Bronchial epithelial cell (primary cell): ENCODE data around the gene NMRK2. TPM values are rescaled to one million over a fixed set of nuclear protein-coding genes. Genes with fewer than 3 reads are reported as not detected.
"Not testable (repeated sequence)": the region's sequence is repeated elsewhere in the genome, so short reads cannot be mapped to it uniquely, and the experiment has no call there.

Source experiments
- DNase-seq: peaks from one replicate; pipeline ENCODE4 v3.0.0-alpha.2; 2010; ENCODE audit warnings: low read depth
- FAIRE-seq: peaks from 2 replicates; lab custom pipeline; 2011; peaks lifted over from hg19 to GRCh38; lab: Jason Lieb, UNC
- H3K27me3 ChIP-seq: 2 replicates; pipeline ENCODE4 v1.5.1; 2011; ENCODE audit warnings: low read length; ENCODE audit not compliant: control insufficient read depth, insufficient read depth
- H3K36me3 ChIP-seq: 2 replicates; pipeline ENCODE4 v1.5.1; 2011; ENCODE audit warnings: low read length; ENCODE audit not compliant: control insufficient read depth, insufficient read depth
- H3K4me3 ChIP-seq: 2 replicates; pipeline ENCODE4 v1.5.1; 2011; ENCODE audit warnings: mild to moderate bottlenecking, low read depth, low read length, control low read depth
- CTCF ChIP-seq: IDR thresholded peaks from 2 replicates; pipeline ENCODE4 v1.5.1; 2011; ENCODE audit warnings: mild to moderate bottlenecking, moderate library complexity, low read length, control low read depth, inconsistent platforms; ENCODE audit not compliant: insufficient read depth, severe bottlenecking
- total RNA-seq: library from RNA; depleted of rRNA; stranded (reverse); fragments of >200 nt; gene quantifications from 2 replicates; pipeline ENCODE4 v1.2.1, GENCODE V29; 2014

NMRK2 gene
- total RNA-seq, 1 donor from 2014 or later = not detected

DNA sequence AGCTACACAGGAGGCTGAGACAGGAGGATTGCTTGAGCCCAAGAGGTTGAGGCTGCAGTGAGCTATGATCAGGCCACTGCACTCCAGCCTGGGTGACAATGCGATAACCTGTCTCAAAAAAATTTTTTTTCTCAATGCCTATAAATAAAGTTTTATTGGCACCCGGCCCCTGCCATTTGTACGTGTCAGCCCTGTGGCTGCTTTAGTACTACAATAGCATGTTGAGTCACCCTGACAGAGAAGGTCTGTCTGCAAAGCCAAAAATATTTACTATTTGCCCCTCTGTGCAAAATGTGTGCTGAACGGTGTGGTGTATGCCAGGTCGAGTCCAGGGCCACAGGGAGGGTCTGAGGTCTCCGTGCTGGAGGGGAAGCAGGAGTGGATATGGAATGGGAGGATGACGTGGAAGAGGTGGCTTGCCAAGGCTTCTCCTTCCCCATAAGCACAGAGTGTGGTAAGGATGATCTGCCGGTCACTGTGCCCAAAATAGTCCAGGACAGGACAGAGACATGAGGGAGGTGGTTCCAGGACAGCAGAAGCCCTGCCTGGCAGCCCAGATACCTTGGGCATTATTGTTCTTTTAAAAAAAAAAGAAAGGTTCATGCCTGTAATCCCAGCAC lies 10.0 kb downstream of the NMRK2 start:
- FAIRE-seq (no peak), DNase-seq (no peak)
- no peaks in the 10 kb centered on the region for H3K36me3 ChIP-seq
- H3K27me3 ChIP-seq = no peaks in the 10 kb centered on the region
- no peak for TF ChIP-seq CTCF
- no peak overlapping the region for H3K4me3 ChIP-seq

DNA sequence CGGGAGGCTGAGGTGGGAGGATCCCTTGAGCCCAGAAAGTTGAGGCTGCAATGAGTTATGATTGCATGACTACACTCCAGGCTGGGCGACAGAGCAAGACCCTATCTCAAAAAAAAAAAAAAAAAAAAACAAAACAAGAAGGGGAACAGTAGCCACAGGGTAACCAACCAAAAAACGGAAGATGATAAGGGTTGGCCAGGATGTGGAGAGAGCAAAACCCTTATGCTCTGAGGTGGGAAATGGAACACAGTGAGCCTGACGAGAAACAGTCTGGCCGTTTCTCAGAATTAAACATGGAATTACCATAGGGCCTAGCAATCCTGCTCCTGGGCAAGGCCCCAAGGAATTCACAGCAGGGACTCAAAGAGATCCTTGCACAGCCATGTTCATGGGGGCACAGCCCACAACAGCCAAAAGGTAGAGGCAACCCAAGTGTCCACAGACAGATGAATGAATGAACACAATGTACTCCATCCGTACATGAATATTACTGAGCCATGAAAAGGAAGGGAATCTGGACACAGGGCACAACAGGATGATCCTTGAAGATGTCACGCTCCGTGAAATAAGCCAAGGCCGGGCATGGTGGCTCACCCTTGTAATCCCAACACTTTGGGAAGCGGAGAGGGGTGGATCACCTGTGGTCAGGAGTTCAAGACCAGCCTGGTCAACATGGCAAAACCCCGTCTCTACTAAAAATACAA lies 11.3 kb downstream of the NMRK2 start:
- no peaks in the 10 kb centered on the region for H3K36me3 ChIP-seq
- no peak for DNase-seq
- no peaks in the 10 kb centered on the region for H3K27me3 ChIP-seq
- no peak for FAIRE-seq
- TF ChIP-seq CTCF = no peak
- H3K4me3 ChIP-seq = no peak overlapping the region

DNA sequence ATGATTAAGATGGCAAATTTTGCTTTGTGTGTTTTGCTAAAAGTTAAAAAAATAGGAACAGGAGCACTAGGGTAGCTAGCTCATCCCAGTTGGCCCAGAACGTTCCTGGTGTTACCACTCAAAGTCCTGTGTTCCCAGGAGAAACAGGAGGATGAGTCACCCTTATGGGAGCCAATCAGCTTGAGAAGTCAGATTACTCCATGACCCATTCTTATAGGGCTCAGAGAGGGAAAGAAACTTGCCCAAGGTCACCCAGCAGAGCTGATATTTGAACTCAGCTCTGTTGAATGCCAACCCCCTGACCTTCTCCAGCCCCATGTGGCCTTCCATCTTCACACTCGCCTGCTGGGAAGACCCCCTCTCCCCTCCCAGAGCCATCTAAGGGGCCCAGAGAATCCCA lies 13.0 kb downstream of the NMRK2 start:
- Histone ChIP-seq H3K27me3 (no peaks in the 10 kb centered on the region), H3K36me3 (no peaks in the 10 kb centered on the region), H3K4me3 (no peak overlapping the region)
- no peak for FAIRE-seq
- no peak for TF ChIP-seq CTCF
- no peak for DNase-seq

DNA sequence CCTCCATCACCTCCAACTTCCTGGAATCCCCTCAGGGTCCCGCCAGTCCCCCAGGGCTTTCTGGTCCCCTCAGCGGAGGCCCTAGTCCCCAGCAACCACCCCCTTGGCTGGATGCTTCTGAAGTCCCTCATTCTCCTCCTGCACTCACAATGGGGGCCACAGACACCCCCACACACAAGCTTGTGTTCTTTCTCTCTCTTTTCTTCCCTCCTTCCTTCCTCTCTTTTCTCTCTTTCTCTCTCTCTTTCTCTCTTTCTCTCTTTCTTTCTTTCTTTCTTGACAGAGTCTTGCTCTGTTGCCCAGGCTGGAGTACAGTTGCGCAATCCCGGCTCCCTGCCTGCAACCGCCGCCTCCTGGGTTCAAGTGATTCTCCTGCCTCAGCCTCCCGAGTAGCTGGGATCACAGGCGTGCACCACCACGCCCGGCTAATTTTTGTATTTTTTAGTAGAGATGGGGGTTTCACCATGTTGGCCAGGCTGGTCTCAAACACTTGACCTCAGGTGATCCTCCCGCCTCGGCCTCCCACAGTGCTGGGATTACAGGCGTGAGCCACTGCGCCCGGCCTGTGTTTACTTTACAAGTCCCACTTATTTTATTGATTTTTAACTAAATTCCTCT lies 14.6 kb downstream of the NMRK2 start:
- DNase-seq, FAIRE-seq, H3K36me3 ChIP-seq, H3K27me3 ChIP-seq, H3K4me3 ChIP-seq: not testable (repeated sequence)

GRCh38 chr19:3949294-3949693 lies 16.4 kb downstream of the NMRK2 start:
- DNase-seq (no peak), FAIRE-seq (no peak)
- Histone ChIP-seq H3K27me3 (no peaks in the 10 kb centered on the region), H3K4me3 (no peak overlapping the region), H3K36me3 (no peaks in the 10 kb centered on the region)
- no peak for TF ChIP-seq CTCF
